SH-SY5Y (cell line): ENCODE results near the gene SIM2.

Experiments
- GATA2 ChIP-seq: IDR thresholded peaks from 2 replicates; pipeline ENCODE4 v1.6.1; 2011; ENCODE audit warnings: mild to moderate bottlenecking, low read depth, low read length
- GATA3 ChIP-seq: IDR thresholded peaks from 2 replicates; pipeline ENCODE4 v1.6.1; 2011; ENCODE audit warnings: low read depth, mild to moderate bottlenecking, low read length, moderate library complexity

GRCh38 chr21:36661511-36662309 is 37.2 kb upstream of the SIM2 start:
- TF ChIP-seq GATA2 (no peak), GATA3 (no peak)
